ENCODE data around the gene GPC3. TPM values are rescaled to one million over a fixed set of nuclear protein-coding genes. Genes with fewer than 3 reads are reported as not detected.

Gene GPC3
- total RNA-seq, 1 experiment from 2014 or later, result 32.4 TPM

DNA sequence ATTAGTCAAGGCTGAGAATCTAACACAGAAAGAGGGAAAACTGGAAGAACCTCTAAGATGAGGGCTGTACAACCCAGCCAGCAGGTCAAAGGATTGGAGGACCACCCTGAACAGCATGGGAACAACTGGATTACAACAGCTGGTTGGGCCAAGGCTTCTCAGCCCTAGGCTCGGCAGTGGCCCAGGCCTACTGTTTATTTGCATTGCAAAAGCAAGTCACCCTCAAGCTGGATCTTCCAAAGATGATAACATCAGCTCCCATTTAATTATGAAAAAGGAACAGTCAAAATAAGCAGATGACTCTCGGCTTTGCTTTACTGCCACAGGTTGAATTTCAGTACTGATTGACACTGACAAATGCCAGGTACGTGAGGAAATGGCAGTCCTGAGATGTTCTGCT lies 61.8 kb downstream of the GPC3 start:
- ChIA-PET POLR2A (no interaction called here), CTCF (interaction anchor here (4.1 to 4.6 kb wide), 2 partner anchors 103 to 131 kb away, joined by 13 to 36 read pairs; no protein-coding TSS in a partner anchor)
- DNase-seq (ENCODE audit: low spot score) (no peak), ATAC-seq (no peak)
- peaks cover 4% of the 10 kb centered on the region; the same call in 1 of the 2 replicates for H3K27me3 Mint-ChIP-seq (ENCODE audit: low read depth)
- TF ChIP-seq ZNF671 (CRISPR knock-in tag; IDR thresholded peaks at IDR 0.05), result no peak
- TF ChIP-seq, protein P1, sequence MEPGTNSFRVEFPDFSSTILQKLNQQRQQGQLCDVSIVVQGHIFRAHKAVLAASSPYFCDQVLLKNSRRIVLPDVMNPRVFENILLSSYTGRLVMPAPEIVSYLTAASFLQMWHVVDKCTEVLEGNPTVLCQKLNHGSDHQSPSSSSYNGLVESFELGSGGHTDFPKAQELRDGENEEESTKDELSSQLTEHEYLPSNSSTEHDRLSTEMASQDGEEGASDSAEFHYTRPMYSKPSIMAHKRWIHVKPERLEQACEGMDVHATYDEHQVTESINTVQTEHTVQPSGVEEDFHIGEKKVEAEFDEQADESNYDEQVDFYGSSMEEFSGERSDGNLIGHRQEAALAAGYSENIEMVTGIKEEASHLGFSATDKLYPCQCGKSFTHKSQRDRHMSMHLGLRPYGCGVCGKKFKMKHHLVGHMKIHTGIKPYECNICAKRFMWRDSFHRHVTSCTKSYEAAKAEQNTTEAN (CRISPR knock-in tag; IDR thresholded peaks at IDR 0.05), result no peak
- TF ChIP-seq, protein P2, sequence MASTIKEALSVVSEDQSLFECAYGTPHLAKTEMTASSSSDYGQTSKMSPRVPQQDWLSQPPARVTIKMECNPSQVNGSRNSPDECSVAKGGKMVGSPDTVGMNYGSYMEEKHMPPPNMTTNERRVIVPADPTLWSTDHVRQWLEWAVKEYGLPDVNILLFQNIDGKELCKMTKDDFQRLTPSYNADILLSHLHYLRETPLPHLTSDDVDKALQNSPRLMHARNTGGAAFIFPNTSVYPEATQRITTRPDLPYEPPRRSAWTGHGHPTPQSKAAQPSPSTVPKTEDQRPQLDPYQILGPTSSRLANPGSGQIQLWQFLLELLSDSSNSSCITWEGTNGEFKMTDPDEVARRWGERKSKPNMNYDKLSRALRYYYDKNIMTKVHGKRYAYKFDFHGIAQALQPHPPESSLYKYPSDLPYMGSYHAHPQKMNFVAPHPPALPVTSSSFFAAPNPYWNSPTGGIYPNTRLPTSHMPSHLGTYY (CRISPR knock-in tag; IDR thresholded peaks at IDR 0.05), result no peak
- TF ChIP-seq OVOL2 (CRISPR knock-in tag; IDR thresholded peaks at IDR 0.05; ENCODE audit: borderline replicate concordance), result no peak
- TF ChIP-seq, protein P3, sequence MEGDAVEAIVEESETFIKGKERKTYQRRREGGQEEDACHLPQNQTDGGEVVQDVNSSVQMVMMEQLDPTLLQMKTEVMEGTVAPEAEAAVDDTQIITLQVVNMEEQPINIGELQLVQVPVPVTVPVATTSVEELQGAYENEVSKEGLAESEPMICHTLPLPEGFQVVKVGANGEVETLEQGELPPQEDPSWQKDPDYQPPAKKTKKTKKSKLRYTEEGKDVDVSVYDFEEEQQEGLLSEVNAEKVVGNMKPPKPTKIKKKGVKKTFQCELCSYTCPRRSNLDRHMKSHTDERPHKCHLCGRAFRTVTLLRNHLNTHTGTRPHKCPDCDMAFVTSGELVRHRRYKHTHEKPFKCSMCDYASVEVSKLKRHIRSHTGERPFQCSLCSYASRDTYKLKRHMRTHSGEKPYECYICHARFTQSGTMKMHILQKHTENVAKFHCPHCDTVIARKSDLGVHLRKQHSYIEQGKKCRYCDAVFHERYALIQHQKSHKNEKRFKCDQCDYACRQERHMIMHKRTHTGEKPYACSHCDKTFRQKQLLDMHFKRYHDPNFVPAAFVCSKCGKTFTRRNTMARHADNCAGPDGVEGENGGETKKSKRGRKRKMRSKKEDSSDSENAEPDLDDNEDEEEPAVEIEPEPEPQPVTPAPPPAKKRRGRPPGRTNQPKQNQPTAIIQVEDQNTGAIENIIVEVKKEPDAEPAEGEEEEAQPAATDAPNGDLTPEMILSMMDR (IDR thresholded peaks at IDR 0.05), result no peak
- no peak for TF ChIP-seq SP1 (CRISPR knock-in tag; conservative IDR thresholded peaks at IDR 0.05)
- TF ChIP-seq, protein P4, sequence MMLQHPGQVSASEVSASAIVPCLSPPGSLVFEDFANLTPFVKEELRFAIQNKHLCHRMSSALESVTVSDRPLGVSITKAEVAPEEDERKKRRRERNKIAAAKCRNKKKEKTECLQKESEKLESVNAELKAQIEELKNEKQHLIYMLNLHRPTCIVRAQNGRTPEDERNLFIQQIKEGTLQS (CRISPR knock-in tag; conservative IDR thresholded peaks at IDR 0.05), result no peak
- TF ChIP-seq, protein P5, sequence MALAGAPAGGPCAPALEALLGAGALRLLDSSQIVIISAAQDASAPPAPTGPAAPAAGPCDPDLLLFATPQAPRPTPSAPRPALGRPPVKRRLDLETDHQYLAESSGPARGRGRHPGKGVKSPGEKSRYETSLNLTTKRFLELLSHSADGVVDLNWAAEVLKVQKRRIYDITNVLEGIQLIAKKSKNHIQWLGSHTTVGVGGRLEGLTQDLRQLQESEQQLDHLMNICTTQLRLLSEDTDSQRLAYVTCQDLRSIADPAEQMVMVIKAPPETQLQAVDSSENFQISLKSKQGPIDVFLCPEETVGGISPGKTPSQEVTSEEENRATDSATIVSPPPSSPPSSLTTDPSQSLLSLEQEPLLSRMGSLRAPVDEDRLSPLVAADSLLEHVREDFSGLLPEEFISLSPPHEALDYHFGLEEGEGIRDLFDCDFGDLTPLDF (CRISPR knock-in tag; IDR thresholded peaks at IDR 0.05), result no peak
- no peaks in the 10 kb centered on the region for H3K9me3 Mint-ChIP-seq
- no peak overlapping the region for H3K27ac Mint-ChIP-seq
- H3K4me3 Mint-ChIP-seq, result no peak overlapping the region
- H3K4me1 Mint-ChIP-seq, result peaks cover 56% of the 10 kb centered on the region
- no peaks in the 10 kb centered on the region for H3K36me3 Mint-ChIP-seq

DNA sequence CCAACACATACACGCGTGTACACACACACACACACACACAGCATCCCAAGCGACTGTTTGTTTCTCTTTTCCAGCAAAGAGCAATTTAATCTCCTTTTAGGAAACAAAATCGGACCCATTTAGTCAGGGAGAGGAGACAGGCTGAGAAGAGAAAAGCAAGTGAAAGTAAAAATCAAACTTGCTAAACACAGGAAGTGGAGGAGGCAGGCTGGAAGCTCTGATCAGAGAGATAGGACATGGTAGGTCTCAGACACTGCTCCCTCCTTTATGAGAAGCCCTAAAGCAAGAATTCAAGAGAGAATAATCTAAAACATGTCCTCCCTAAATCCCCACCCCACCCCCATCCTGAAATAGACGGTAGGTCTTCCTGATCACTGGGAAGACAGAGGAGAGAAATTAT lies 62.3 kb downstream of the GPC3 start:
- Mint-ChIP-seq H3K27ac (no peak overlapping the region), H3K4me3 (no peak overlapping the region), H3K27me3 (ENCODE audit: low read depth) (peaks cover 4% of the 10 kb centered on the region; the same call in 1 of the 2 replicates), H3K36me3 (no peaks in the 10 kb centered on the region), H3K9me3 (no peaks in the 10 kb centered on the region), H3K4me1 (peaks cover 56% of the 10 kb centered on the region)
- POLR2A ChIA-PET, result no interaction called here
- DNase-seq (ENCODE audit: low spot score) (no peak), ATAC-seq (no peak)
- TF ChIP-seq NFATC4 (CRISPR knock-in tag; IDR thresholded peaks at IDR 0.05) (no peak), ATF1 (CRISPR knock-in tag; IDR thresholded peaks at IDR 0.05) (no peak), SP1 (CRISPR knock-in tag; conservative IDR thresholded peaks at IDR 0.05) (no peak), ELF4 (CRISPR knock-in tag; IDR thresholded peaks at IDR 0.05; ENCODE audit: low read depth) (no peak), OVOL2 (CRISPR knock-in tag; IDR thresholded peaks at IDR 0.05; ENCODE audit: borderline replicate concordance) (no peak), CBFB (CRISPR knock-in tag; IDR thresholded peaks at IDR 0.05; ENCODE audit: low read depth) (no peak), EMX1 (CRISPR knock-in tag; IDR thresholded peaks at IDR 0.05) (no peak), SOX15 (CRISPR knock-in tag; IDR thresholded peaks at IDR 0.05) (no peak), ZNF263 (CRISPR knock-in tag; IDR thresholded peaks at IDR 0.05; ENCODE audit: low read depth) (no peak), TEAD4 (CRISPR knock-in tag; IDR thresholded peaks at IDR 0.05) (no peak), CREM (CRISPR knock-in tag; IDR thresholded peaks at IDR 0.05) (no peak)
- TF ChIP-seq, protein P6, sequence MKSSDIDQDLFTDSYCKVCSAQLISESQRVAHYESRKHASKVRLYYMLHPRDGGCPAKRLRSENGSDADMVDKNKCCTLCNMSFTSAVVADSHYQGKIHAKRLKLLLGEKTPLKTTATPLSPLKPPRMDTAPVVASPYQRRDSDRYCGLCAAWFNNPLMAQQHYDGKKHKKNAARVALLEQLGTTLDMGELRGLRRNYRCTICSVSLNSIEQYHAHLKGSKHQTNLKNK (CRISPR knock-in tag; IDR thresholded peaks at IDR 0.05), result no peak
- TF ChIP-seq, protein P7, sequence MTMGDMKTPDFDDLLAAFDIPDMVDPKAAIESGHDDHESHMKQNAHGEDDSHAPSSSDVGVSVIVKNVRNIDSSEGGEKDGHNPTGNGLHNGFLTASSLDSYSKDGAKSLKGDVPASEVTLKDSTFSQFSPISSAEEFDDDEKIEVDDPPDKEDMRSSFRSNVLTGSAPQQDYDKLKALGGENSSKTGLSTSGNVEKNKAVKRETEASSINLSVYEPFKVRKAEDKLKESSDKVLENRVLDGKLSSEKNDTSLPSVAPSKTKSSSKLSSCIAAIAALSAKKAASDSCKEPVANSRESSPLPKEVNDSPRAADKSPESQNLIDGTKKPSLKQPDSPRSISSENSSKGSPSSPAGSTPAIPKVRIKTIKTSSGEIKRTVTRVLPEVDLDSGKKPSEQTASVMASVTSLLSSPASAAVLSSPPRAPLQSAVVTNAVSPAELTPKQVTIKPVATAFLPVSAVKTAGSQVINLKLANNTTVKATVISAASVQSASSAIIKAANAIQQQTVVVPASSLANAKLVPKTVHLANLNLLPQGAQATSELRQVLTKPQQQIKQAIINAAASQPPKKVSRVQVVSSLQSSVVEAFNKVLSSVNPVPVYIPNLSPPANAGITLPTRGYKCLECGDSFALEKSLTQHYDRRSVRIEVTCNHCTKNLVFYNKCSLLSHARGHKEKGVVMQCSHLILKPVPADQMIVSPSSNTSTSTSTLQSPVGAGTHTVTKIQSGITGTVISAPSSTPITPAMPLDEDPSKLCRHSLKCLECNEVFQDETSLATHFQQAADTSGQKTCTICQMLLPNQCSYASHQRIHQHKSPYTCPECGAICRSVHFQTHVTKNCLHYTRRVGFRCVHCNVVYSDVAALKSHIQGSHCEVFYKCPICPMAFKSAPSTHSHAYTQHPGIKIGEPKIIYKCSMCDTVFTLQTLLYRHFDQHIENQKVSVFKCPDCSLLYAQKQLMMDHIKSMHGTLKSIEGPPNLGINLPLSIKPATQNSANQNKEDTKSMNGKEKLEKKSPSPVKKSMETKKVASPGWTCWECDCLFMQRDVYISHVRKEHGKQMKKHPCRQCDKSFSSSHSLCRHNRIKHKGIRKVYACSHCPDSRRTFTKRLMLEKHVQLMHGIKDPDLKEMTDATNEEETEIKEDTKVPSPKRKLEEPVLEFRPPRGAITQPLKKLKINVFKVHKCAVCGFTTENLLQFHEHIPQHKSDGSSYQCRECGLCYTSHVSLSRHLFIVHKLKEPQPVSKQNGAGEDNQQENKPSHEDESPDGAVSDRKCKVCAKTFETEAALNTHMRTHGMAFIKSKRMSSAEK (CRISPR knock-in tag; IDR thresholded peaks at IDR 0.05; ENCODE audit: borderline replicate concordance), result no peak
- CTCF ChIA-PET, result interaction anchor here (1.0 to 4.6 kb wide), 6 partner anchors 10 to 130 kb away, joined by 3 to 36 read pairs (median 6); no protein-coding TSS in a partner anchor
